Measurements from ENCODE around the gene MAPK10. TPM values are rescaled to one million over a fixed set of nuclear protein-coding genes. Genes with fewer than 3 reads are reported as not detected.

Gene MAPK10
- total RNA-seq, 1 donor from 2014 or later, result 19.2 TPM

- TF ChIP-seq CTCF (IDR thresholded peaks at IDR 0.05), result no peak
- H3K27ac Mint-ChIP-seq (ENCODE audit: unreplicated experiment), result no peak overlapping the region
- no peak for DNase-seq (ENCODE audit: extremely low spot score, unreplicated experiment)
- no peaks in the 10 kb centered on the region for H3K9me3 Mint-ChIP-seq (ENCODE audit: unreplicated experiment)
- no peaks in the 10 kb centered on the region for H3K36me3 Mint-ChIP-seq (ENCODE audit: unreplicated experiment)
- no peaks in the 10 kb centered on the region for H3K27me3 Mint-ChIP-seq (ENCODE audit: unreplicated experiment)
- no peak overlapping the region for H3K4me3 Mint-ChIP-seq (ENCODE audit: unreplicated experiment)
- H3K4me1 Mint-ChIP-seq (ENCODE audit: unreplicated experiment), result peaks cover 19% of the 10 kb centered on the region
Measured at GRCh38 chr4:86326400-86326799, 33.5 kb downstream of the MAPK10 start.

DNA sequence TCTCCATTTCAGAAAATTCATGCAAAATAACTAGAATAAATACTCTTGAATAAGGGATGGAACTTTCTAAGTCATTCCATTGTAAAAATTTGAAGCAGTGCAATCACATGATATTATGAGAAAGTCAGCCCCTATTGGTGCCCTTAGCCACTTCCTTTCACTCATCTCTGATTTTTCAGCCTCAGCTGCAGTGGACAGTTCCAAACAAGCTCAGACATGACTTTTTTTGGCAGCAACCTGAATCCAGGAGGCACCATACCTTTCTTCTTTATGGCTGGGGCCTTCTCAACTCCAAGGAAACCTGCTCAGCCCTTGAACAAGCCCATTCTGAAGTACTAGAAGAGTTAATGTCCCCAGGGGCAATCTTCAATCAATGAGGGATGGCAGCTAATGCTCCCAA, 40.5 kb downstream of the MAPK10 start:
- no peaks in the 10 kb centered on the region for H3K36me3 Mint-ChIP-seq (ENCODE audit: unreplicated experiment)
- H3K27ac Mint-ChIP-seq (ENCODE audit: unreplicated experiment), result no peak overlapping the region
- H3K4me3 Mint-ChIP-seq (ENCODE audit: unreplicated experiment), result no peak overlapping the region
- peaks cover 5% of the 10 kb centered on the region for H3K4me1 Mint-ChIP-seq (ENCODE audit: unreplicated experiment)
- no peaks in the 10 kb centered on the region for H3K9me3 Mint-ChIP-seq (ENCODE audit: unreplicated experiment)
- H3K27me3 Mint-ChIP-seq (ENCODE audit: unreplicated experiment), result no peaks in the 10 kb centered on the region
- DNase-seq (ENCODE audit: extremely low spot score, unreplicated experiment), result no peak
- no peak for TF ChIP-seq CTCF (IDR thresholded peaks at IDR 0.05)

- H3K4me3 Mint-ChIP-seq (ENCODE audit: unreplicated experiment), result no peak overlapping the region
- no peak for DNase-seq (ENCODE audit: extremely low spot score, unreplicated experiment)
- H3K36me3 Mint-ChIP-seq (ENCODE audit: unreplicated experiment), result no peaks in the 10 kb centered on the region
Measured at GRCh38 chr4:86315579-86315978, 44.3 kb downstream of the MAPK10 start.

DNA sequence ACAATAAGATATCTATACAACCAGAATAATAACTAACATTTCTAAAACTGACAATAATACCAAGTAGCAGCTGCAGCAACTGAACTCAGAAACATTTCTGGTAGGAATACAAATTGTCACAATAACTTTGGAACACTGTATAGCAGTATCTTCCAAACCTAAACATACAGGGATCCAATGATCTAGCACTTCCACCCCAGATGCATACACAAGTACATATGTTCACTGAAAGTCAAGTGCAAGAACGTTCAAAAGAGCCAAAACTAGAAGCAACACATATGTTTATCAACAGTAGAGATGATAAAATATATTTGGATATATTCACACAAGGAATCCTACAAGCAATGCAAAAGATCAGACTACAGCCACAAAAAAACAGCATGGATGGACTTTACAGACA, 46.2 kb downstream of the MAPK10 start:
- Mint-ChIP-seq H3K36me3 (ENCODE audit: unreplicated experiment) (no peaks in the 10 kb centered on the region), H3K27ac (ENCODE audit: unreplicated experiment) (no peak overlapping the region), H3K4me1 (ENCODE audit: unreplicated experiment) (peaks cover 7% of the 10 kb centered on the region), H3K4me3 (ENCODE audit: unreplicated experiment) (no peak overlapping the region), H3K9me3 (ENCODE audit: unreplicated experiment) (no peaks in the 10 kb centered on the region), H3K27me3 (ENCODE audit: unreplicated experiment) (no peaks in the 10 kb centered on the region)
- DNase-seq (ENCODE audit: extremely low spot score, unreplicated experiment), result no peak
- TF ChIP-seq CTCF (IDR thresholded peaks at IDR 0.05), result no peak

More at GRCh38 chr4:86315579-86315978, 44.3 kb downstream of the MAPK10 start:
- Mint-ChIP-seq H3K27me3 (ENCODE audit: unreplicated experiment) (no peaks in the 10 kb centered on the region), H3K4me1 (ENCODE audit: unreplicated experiment) (peaks cover 6% of the 10 kb centered on the region), H3K9me3 (ENCODE audit: unreplicated experiment) (no peaks in the 10 kb centered on the region), H3K27ac (ENCODE audit: unreplicated experiment) (no peak overlapping the region)
- TF ChIP-seq CTCF (IDR thresholded peaks at IDR 0.05), result no peak

- no peak overlapping the region for H3K4me3 Mint-ChIP-seq (ENCODE audit: unreplicated experiment)
- H3K36me3 Mint-ChIP-seq (ENCODE audit: unreplicated experiment), result peaks cover 4% of the 10 kb centered on the region
- H3K9me3 Mint-ChIP-seq (ENCODE audit: unreplicated experiment), result peaks cover 12% of the 10 kb centered on the region
- peaks cover 28% of the 10 kb centered on the region for H3K4me1 Mint-ChIP-seq (ENCODE audit: unreplicated experiment)
- peak overlapping the region; percentile 8 for H3K27ac Mint-ChIP-seq (ENCODE audit: unreplicated experiment)
- H3K27me3 Mint-ChIP-seq (ENCODE audit: unreplicated experiment), result no peaks in the 10 kb centered on the region
- DNase-seq (ENCODE audit: extremely low spot score, unreplicated experiment), result no peak
- no peak for TF ChIP-seq CTCF (IDR thresholded peaks at IDR 0.05)
Measured at GRCh38 chr4:86307432-86307831, 52.4 kb downstream of the MAPK10 start.

All from osteocyte (in vitro differentiated cells).